Gastrocnemius medialis (tissue), 4 donors: ENCODE data around the gene DDX10.

Experiments used
- CTCF ChIP-seq, 5 experiments: fragments of 450-650 bp in 3 of 5; fragments of 200-600 bp in 2 of 5; sonication (generic) in 2 of 5; IDR thresholded peaks in 4 of 5; conservative IDR thresholded peaks in 1 of 5; 1 replicate in 4 of 5; 2 replicates in 1 of 5; pipeline ENCODE4 v1.5.1; 2016 to 2019; ENCODE audit warnings: antibody characterized with exemption in 5 of 5, mild to moderate bottlenecking in 3 of 5, moderate library complexity in 3 of 5
- POLR2A ChIP-seq, 2 donors: fragments of 450-650 bp; IDR thresholded peaks; one replicate each; pipeline ENCODE4 v1.6.1; 2017; ENCODE audit warnings: antibody characterized with exemption in 2 of 2, mild to moderate bottlenecking in 2 of 2, moderate library complexity in 2 of 2

GRCh38 chr11:108635106-108635505, 29.8 kb upstream of the DDX10 start:
- TF ChIP-seq CTCF (IDR thresholded peaks at IDR 0.05 in 4 of 5, conservative IDR thresholded peaks at IDR 0.05 in 1 of 5) (no peak), POLR2A (IDR thresholded peaks at IDR 0.05) (no peak)
